CD4-positive, alpha-beta T cell treated with Interleukin-10 for 1 hour (primary cell): Measurements from ENCODE around the gene STXBP5.
"Not testable (repeated sequence)": the region's sequence is repeated elsewhere in the genome, so short reads cannot be mapped to it uniquely, and the experiment has no call there.

Source experiments
- DNase-seq: peaks from one replicate; pipeline ENCODE4 v3.0.0-alpha.2; 2020

STXBP5 gene

DNA sequence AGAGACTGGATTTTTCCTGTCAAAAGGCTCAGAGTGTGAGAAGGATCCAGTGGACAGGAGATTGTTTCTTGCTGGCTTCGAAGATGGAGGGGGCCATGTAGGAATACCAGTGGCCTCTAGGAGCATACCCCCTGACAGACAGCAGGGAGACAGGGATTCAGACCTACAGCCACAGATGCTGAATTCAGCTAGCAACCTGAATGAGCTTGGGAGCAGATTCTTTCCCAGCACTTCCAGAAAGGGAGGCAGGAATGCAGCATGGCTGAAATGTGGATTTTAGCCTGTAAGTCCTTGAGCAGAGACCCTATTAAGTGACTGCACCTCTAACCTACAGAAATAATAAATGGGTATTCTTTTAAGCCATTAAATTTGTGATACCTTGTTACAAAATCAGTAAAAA, 44.6 kb downstream of the STXBP5 start:
- no peak for DNase-seq

DNA sequence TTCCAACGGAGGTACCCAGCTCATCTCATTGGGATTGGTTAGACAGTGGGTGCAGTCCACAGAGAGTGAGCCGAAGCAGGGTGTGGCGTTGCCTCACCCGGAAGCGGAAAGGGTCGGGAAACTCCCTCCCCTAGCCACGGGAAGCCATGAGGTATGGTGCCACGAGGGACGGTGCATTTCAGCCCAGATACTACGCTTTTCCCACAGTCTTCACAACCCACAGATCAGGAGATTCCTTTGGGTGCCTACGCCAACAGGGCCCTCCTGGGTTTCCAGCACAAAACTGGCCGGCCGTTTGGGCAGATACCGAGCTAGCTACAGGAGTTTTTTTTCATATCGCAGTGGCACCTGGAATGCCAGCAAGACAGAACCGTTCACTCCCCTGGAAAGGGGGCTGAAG, 46.9 kb downstream of the STXBP5 start:
- DNase-seq, result no peak

DNA sequence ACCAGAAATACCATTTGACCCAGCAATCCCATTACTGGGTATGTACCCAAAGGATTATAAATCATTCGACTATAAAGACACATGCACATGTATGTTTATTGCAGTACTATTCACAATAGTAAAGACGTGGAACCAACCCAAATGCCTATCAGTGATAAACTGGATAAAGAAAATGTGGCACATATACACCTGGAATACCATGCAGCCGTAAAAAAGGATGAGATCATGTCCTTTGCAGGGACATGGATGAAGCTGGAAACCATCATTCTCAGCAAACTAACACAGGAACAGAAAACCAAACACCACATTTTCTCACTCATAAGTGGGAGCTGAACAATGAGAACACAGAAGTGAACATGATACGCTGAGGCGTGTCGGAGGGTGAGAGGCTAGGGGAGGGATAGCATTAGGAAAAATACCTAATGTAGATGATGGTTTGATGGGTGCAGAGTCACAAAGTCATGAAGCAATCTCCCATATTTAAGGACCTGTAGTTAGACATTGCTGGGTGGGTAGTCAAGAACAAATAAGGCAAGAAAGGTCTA, 50.8 kb downstream of the STXBP5 start:
- DNase-seq, result not testable (repeated sequence)

DNA sequence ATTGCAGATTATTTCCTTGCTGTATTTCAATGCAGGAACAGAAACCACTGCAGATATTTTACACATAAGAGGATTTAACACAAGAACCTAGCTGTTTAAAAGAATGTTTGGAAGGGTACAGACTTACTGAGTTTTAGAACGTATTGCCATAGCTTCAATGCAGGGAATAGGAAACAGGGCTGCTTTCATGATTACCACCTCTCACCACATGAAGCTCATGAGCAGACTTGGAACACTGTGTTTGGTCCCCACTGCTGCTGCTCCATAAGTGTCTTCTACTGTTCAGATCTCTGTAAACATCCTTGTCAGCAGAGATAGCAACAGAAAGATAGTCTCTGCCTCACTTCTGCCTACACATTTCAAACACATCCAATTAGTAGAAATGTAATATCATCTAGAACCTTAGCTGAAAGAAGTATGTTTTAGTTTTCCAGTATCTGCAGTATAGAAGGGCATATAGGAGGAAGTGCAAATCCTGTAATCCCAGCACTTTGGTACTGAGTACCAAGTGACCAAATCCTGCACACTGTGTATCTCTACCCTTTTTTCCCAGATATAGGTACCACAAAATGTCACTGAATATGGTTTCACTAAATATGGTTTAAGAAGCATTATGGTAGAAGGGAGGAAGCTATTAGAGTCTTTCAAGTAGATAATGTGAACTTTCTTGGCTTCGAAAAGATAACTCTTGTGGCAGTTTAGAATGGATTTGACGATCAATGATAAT, 51.9 kb downstream of the STXBP5 start:
- no peak for DNase-seq

DNA sequence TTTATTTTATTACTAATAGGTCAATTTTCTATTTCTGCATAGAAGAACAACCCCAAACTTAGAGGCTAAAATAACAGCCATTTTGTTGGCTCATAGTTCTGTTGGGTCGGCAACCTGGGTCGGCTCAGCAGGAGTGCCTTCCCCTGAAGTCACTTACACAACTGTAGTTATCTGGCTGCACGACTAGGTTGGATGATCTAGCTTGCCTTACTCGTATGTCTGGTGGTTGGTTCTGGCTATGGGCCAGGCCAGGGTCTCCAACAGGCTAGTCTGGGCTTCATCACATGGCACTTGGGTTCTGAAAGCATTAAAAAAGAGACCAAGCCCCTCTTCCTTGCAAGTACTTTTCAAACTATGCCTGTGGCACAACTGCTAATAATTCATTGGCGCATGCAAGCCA, 53.5 kb downstream of the STXBP5 start:
- DNase-seq, result no peak

DNA sequence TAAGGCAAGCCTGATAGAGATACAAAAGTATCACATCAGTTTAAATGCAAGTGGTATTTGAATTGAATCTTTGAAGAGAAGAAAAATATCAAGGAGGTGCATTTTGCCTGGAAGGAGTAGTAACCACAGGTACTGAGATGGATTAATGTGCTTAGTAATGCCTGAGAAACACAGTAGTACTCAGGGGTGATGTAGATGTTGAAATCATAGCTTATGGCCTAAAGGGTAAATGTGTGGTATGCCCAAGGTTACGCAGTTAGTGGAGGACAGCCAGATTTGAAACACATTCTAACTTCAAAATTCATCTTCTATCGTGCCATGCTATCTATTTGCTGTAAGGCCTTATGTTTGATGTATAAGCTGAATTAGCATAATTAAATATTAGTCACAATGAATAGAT, 55.9 kb downstream of the STXBP5 start:
- DNase-seq, result no peak

DNA sequence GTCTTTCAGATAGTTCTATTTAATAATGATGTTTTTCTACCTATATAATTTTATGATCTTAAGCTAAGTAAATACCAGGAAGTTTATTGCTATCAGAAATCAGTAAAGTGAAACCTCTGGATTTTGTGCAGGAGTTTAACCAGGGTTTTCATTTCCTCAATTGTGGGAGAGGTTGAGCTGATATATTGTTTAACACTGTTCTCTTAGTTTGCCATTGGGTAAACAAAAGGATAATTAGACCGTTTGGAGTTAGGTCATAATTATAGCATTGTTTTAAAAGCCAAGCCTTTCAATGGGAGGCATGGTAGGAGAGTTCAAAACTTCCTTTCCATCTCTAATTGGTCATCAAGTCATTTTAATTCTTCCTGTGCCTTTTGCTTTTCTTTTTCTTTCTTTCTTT, 58.7 kb downstream of the STXBP5 start:
- no peak for DNase-seq

DNA sequence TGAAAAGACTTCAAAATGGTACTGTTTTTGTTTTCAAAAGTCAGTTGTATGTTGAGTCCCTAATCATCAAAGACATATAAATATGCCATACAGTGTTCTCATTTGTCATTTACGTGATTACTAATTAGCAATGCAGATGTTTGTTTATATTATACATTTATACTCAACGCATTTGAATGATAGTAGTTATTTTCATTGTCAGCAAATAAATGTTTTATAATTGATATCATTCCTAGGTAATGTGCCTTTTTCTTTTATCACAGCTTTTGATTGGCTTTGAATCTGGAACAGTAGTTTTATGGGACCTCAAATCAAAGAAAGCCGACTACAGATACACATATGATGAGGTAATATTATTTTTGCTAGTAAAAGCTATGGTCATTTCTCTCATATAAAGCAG, 62.6 kb downstream of the STXBP5 start:
- no peak for DNase-seq

DNA sequence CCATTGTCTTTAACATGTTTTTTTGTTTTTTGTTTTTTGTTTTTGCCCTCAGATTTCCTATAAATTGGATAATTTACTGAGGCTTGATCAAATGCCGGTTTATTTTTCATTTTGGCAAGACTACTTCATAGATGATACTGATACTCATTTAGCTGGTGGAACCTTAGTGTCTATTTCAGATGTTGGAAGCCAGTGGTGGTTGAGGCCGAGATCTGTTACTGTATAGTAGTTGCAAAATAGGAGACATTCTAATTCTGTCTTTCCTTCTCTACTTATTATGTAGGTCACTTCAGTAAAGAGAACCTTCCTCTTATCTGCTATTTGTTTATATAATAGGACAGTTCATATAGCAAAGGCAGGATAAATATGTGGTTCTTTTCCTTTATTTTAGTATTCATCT, 63.4 kb downstream of the STXBP5 start:
- no peak for DNase-seq

DNA sequence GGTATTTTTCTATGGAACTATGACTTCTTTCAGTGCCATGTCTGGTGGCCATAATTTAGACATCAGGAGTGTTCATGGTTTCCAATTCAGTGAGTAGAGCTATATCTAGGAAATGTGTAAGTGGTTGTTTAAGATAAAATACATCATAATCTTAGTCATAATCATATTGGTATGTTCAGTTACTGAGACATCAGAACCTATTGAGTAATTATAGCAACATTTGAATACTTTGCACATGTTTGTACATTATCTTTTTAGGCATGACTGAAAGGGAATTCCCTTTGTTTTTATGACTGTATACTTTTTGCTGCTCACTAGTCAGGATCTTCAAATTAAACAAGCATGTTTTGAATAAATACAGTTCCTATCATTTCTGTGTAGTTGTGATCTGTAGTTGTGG, 64.0 kb downstream of the STXBP5 start:
- no peak for DNase-seq

DNA sequence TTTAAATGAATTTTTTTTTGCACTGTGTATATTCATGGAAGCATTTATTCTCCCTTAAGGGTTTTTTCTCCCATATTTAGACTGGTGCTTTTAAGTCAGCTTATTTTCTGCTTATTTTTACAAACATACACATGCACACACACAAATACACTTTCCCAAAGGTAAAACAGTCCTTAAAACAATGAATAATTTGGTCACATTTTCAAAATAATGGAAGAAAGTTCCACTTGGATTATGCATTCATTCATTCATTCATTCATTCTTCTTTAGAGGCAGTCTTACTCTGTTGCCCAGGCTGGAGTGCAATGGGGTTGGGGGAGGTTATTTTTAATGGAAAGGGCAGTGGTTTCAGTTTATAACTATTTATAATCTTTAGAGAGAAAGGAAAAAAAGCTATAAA, 69.8 kb downstream of the STXBP5 start:
- no peak for DNase-seq

DNA sequence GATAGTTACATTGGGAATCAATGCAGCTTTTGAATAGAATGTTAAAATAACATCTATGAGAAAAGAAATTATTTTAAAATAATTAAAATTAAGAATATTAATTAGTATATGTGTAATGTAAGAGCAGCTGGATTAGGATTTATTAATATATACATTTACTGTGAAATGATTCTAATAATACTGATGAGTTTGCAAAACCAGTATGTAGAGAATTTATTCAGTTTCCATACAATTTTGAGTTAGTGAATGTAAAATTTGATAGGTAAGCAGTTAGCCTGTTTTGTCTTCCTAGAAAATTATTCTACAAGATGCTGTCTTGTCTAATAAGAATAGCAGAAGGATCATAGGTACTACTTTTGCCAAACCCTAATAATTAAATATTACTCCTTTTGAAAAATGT, 70.6 kb downstream of the STXBP5 start:
- DNase-seq, result no peak

DNA sequence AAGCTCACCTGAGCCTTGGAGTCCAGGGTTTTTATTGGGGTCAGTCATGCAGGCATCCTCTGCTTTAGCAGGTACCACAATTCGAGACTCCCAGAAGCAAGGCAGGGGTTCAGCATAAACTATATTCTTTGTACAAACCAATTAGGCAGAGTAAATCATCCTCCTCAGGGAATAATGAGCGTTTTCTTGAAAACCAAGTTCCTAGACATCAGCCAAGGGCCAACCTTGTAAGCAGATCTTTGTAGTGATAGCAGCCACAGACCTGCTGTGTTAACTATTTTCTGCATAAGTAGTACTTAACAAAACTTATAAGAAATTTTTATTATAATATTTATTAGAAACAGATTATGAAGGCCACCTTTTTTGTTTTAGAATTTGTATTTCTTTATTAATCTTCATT, 74.7 kb downstream of the STXBP5 start:
- DNase-seq, result no peak

DNA sequence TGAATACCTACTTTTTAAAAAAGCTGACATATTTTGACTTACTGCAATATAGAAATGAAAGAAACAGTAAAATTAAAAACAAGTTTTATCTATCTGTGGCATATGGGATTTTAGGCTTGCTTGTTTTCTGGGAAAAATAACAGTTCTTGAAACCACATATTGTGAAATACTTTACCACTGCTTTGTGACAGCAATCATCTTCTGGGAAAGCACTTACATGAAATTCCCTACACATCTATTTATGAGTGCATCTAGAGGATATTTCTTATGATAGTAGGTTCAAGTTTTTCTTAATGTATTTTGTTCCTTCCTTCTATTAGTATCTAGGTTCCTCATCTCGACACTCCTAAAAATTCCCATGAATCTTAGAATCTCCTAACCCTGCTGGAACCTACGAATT, 75.2 kb downstream of the STXBP5 start:
- no peak for DNase-seq

DNA sequence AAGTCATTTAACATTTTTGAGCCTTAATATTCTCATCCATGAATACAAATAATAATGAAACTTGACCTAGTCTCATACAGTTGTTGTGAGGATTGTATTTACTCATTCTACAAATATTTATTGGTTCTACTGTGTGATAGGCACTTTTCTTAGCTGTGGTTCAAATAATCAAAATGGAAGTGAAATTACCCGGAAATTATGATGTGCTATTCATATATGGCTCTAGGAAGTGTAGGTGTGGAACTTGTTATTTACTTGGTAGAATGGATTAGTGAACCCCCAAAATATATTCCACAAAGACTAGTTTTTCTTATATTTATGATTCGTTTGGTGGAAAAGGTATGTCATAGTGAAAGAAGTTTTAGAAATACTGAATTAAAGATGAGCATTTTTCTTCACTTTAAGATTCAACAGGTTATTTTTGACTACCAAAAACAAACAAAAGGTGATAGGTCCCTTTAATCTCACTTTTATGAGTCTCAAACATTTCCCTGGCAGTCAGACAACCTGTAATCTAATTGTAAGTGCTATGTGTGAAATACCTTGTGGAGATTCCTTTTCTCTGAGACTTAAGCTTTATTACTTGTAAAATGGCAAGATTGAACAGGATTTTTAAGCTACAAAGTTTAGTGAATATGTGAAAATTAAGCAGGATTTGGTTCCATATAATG, 77.8 kb downstream of the STXBP5 start:
- DNase-seq, result no peak

DNA sequence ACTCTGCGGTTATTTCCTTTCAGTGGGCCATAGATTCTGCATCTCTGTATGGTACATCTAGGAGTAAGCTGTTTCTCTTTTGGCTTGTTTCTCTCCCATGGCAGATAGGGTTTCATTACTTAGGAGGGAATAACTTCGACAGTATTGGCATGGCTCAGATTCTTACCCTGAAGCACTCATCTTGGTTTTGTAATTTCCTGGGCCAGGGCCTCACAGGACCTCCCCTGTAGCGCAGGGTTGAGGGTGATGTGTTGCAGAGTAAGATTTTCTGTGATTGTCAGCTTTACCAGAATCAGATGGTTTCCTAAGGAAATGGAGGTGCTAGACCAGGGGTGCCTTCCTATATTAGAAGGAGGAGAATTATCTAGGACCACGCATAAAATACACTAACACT, 78.3 kb downstream of the STXBP5 start:
- no peak for DNase-seq

DNA sequence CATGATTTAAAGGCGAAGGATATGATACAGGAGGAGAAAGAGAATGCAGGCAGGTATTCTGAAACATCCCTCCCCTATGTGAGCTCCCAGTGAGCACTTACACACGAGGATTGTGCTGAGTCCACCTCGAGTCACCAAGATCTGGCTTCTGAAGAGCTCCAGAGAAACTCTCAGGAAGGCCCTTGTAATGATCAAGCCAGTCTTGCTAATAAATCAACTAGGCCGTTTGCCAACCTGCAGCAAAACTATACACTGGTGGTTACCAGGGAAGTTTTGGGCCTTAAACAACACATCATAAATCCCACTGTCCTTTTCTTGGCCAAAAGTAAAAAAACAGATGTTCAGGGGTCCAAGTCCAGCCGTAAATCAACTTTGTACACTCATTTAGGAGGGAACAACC, 79.2 kb downstream of the STXBP5 start:
- no peak for DNase-seq

DNA sequence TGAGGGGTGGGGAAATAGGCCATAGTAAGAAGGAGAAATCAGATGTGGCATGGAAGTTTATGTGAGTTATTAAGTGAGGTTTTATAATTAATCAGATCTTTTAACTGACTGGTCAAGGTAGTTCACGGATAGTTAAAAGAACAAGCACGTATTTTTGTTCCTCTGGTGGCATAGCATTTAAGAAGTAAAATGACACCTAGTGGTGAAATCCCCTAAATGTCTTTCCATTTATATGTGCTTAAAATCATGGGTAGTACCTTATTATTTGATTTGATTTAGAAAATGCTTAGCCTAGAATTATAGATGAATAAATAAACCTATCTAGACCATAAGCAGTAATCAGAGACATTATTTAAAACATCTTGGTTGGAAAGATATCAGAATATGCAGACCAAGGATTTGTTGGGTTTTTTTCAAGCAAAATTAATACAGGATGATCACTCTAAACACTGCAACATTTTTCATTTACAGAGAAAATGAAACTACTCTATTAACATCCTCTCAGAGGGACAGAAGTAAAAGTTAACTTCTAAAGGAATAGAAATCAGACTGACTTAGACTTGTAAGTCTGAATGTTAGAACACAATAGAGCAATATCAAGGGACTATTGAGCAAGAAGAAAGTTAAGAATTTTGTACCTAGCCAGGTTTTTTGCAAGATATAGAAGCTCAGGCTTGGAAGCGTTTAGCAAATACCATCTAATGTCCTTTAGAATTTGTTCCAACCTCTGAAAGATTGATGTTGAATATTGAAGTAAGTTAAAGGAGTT, 81.1 kb downstream of the STXBP5 start:
- DNase-seq, result peak; percentile 41

DNA sequence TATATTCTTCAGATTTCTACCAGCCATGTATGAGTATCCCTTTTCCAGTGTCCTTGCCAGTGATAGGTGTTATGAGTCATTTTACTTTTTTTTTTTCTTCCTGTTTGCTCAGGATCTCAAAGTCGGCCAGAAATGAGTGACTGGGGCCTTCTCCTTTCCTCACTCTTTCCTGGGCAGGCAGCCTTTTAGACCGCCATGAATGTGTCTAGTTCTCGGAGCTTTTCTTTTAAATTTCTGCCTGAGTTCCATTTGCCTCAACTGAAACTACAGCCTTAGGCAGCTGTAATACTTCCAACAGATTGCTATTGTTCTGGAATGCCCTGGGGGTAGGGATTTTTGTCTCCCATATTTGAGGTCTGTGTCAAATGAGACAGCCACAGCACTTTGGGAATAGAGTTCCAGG, 83.7 kb downstream of the STXBP5 start:
- no peak for DNase-seq

DNA sequence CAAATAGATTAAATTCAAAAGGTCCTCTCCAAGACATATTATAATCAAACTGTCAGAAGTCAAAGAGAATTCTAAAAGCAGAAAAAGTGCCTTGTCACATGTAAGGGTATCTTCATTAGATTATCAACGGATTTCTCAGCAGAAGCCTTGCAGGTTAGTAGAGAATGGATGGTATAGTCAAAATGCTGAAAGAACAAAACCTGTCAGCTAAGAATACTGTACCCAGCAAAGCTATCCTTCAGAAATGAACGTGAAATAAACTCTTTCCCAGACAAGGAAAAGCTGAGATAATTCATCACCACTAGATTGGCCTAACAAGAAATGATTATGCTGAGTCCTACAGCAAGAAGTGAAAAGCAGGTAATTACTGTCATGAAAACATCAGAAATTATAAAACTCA, 92.9 kb downstream of the STXBP5 start:
- DNase-seq, result no peak

DNA sequence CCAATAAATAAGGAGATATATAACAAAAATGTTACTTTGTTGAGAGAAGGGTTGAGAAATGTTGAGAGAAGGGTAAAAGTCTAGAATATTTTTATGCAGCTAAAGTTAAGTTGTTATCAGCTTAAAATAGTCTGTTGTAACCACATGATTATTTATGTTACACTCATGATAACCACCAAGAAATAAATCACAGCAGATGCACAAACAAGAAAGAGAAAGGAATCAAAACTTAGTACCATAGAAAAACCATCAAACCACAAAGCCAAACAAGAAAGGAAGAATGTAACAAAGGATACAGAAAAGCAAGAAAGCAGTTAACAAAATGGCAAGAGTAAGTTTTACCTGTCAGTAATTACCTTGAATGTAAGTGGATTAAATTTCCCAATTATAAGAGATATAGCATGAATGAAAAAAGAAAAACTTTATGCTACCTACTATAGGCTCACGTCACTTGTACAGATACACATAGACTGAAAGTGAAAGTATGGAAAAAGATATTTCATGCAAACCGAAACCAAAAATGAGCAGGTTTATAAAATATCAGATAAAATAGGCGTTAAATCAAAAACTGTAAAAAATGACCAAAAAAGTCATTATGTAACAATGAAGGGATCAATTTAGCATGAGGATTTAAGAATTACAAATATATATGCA, 93.6 kb downstream of the STXBP5 start:
- DNase-seq, result peak; percentile 21

DNA sequence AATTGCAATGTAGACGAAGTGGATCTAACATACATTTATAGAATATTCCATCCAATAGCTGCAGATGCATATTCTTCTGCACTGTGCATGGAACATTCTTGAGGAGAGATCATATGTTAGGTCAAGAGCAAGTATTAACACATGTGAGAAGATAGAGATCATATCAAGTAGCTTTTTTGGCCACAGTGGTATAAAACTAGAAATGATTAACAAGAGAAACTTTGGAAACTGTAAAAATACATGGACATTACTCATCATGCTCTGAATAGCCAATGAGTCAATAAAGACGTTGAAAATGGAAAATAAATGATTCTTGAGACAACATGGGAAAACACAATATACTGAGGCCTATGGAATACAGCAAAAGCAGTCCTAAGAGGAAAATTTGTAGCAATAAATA, 94.2 kb downstream of the STXBP5 start:
- no peak for DNase-seq

DNA sequence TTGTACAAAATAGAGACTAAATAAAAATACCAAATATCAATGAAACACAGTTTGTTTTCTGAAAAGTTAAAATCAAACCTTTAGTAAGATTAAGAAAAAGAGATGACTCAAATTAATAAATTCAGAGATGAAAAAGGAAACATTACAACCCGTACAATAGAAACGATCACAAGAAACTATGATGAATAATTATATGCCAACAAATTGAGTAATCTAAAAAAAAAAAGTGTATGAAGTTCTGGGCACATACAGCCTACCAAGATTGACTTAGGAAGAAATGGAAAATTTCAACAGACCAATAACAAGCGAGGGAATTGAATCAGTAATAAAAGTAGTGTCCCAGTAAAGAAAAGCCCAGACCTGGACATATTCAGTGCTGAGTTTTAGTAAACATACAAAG, 94.8 kb downstream of the STXBP5 start:
- no peak for DNase-seq
